ENCODE results near the gene AXIN1. TPM values are rescaled to one million over a fixed set of nuclear protein-coding genes. Genes with fewer than 3 reads are reported as not detected.
A peak's percentile ranks its signal among the peaks of the same experiment; 100 is the strongest.

Gene AXIN1
- total RNA-seq, 1 experiment from 2014 or later: 32.7 TPM

DNA sequence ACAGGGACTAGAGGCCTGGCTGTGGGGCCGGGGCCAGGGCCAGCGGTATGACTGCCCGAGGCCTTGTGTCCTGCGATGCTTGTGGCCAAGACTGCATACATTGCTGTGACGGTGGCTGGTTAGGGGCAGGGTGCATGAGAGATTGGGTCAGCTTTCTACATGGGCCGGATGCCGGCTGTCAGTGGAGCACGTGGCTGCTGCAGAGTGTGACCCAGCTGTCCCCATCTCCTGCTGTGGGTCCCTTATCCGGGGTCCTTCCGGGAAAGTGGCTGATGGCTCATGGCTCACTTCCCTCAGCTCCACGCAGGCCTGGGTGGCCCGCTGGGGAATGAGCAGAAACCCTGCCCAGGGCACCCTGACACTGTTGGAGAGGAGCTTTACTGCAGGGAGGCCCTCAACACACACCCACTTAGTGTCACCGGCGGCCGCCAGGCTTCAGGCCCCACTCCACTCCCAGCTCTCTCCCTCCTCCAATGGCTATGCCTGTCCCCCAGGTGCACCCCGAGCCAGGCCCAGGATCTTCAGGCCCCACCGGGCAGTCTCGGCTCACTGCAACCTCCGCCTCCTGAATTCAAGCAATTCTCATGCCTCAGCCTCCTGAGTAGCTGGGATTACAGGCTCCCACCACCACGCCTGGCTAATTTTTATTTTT is 76.0 kb downstream of the AXIN1 start:
- Histone ChIP-seq H3K27me3 (replicated peaks; ENCODE audit: insufficient read depth, low read depth, low read length, poor library complexity) (peaks cover 33% of the 10 kb centered on the region), H3K27ac (ENCODE audit: low read depth, low read length, poor library complexity, severe bottlenecking) (no peak overlapping the region), H3K4me1 (ENCODE audit: insufficient read depth, low read length, poor library complexity, severe bottlenecking) (no peaks in the 10 kb centered on the region), H3K9me3 (ENCODE audit: low read depth, low read length, poor library complexity, severe bottlenecking) (no peaks in the 10 kb centered on the region), H3K36me3 (ENCODE audit: insufficient read depth, low read length, poor library complexity, severe bottlenecking) (no peaks in the 10 kb centered on the region), H3K4me3 (ENCODE audit: low read depth, low read length, poor library complexity, severe bottlenecking) (no peak overlapping the region)
- TF ChIP-seq EZH2 (IDR thresholded peaks at IDR 0.05; ENCODE audit: borderline replicate concordance, low read depth, low read length, poor library complexity, severe bottlenecking): no peak
- TF ChIP-seq, protein P1, sequence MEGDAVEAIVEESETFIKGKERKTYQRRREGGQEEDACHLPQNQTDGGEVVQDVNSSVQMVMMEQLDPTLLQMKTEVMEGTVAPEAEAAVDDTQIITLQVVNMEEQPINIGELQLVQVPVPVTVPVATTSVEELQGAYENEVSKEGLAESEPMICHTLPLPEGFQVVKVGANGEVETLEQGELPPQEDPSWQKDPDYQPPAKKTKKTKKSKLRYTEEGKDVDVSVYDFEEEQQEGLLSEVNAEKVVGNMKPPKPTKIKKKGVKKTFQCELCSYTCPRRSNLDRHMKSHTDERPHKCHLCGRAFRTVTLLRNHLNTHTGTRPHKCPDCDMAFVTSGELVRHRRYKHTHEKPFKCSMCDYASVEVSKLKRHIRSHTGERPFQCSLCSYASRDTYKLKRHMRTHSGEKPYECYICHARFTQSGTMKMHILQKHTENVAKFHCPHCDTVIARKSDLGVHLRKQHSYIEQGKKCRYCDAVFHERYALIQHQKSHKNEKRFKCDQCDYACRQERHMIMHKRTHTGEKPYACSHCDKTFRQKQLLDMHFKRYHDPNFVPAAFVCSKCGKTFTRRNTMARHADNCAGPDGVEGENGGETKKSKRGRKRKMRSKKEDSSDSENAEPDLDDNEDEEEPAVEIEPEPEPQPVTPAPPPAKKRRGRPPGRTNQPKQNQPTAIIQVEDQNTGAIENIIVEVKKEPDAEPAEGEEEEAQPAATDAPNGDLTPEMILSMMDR (conservative IDR thresholded peaks at IDR 0.05; ENCODE audit: low read depth, low read length): no peak
- DNase-seq (ENCODE audit: low spot score): no peak
- CTCF ChIA-PET: no interaction called here
- POLR2A ChIA-PET (ENCODE audit: low non-redundant PET): no interaction called here
- BruUV-seq (replicated peaks): no TSS peak
- intact Hi-C loops (cut with micrococcal nuclease; ENCODE audit: unreplicated experiment): no loop called here

DNA sequence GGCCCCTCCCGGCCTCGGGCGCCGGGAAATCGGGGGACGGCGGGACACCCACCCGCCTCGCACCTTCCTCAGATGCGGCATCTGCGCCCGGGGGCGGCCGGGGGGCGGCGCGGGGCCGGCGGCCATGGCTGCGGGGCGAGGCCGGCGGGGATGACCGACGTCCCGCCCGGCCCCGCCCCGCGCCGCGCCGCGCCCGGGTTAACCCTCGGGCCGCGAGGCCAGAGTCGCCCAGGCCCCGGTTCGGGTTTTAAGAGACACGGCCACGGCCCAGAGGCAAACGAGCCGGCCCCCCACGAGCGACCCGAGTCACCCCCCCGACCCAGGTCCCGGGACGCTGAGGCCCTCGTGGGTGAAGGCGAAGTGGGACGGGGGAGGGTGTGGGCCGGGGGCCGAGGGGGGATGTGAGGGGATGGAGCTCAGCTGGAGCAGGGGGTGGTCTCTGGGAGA is 76.7 kb downstream of the AXIN1 start, which contains the start of gene RGS11:
Gene RGS11, minus strand, starts transcription at position 159 of the 447 bp plus-strand sequence. Its CDS starts 33 bp downstream, at position 126.
- no peaks in the 10 kb centered on the region for H3K4me1 ChIP-seq (ENCODE audit: insufficient read depth, low read length, poor library complexity, severe bottlenecking)
- no peak for DNase-seq (ENCODE audit: low spot score)
- no peaks in the 10 kb centered on the region for H3K9me3 ChIP-seq (ENCODE audit: low read depth, low read length, poor library complexity, severe bottlenecking)
- no TSS peak for BruUV-seq (replicated peaks)
- CTCF ChIA-PET: no interaction called here
- intact Hi-C loops (cut with micrococcal nuclease; ENCODE audit: unreplicated experiment): no loop called here
- peaks cover 25% of the 10 kb centered on the region for H3K27me3 ChIP-seq (replicated peaks; ENCODE audit: insufficient read depth, low read depth, low read length, poor library complexity)
- no peak within 1 kb of the TSS for H3K27ac ChIP-seq (ENCODE audit: low read depth, low read length, poor library complexity, severe bottlenecking)
- H3K36me3 ChIP-seq (ENCODE audit: insufficient read depth, low read length, poor library complexity, severe bottlenecking): no peaks in the 10 kb centered on the region
- peak within 1 kb of the TSS; percentile 25 for H3K4me3 ChIP-seq (ENCODE audit: low read depth, low read length, poor library complexity, severe bottlenecking)
- POLR2A ChIA-PET (ENCODE audit: low non-redundant PET): no interaction called here
- TF ChIP-seq, protein P1 (conservative IDR thresholded peaks at IDR 0.05; ENCODE audit: low read depth, low read length): no peak
- no peak for TF ChIP-seq EZH2 (IDR thresholded peaks at IDR 0.05; ENCODE audit: borderline replicate concordance, low read depth, low read length, poor library complexity, severe bottlenecking)

DNA sequence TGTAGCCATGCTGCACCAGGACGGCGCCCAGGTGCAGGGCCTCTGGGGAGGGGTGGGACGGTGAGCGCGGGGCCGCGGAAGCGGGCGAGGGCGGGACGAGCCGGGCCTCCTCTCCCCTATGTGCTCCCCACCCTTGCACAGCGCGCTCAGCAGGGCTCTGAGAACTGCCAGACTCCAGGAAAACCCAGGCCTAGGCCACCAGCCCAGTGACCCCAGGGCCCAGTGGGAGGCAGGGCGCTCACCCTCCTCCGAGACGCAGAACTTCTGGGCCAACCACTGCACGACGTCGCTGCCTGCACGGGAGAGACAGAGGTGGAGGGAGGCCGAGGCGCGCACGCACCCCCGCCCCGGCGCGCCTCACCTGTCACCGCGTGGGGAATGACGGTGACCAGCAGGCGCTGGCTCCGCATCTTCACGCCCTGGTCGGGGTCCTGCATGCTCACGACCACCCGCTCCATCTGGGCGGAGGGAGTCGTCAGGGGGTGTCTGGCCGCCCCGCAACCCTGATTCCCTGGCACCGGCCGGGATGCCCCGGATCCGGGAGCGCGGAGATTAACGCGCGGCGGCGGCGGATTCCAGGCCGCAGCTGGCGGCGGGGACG is 77.4 kb downstream of the AXIN1 start:
- peak; percentile 61 for TF ChIP-seq EZH2 (IDR thresholded peaks at IDR 0.05; ENCODE audit: borderline replicate concordance, low read depth, low read length, poor library complexity, severe bottlenecking)
- TF ChIP-seq, protein P1 (conservative IDR thresholded peaks at IDR 0.05; ENCODE audit: low read depth, low read length): no peak
- CTCF ChIA-PET: no interaction called here
- Histone ChIP-seq H3K27me3 (replicated peaks; ENCODE audit: insufficient read depth, low read depth, low read length, poor library complexity) (peaks cover 23% of the 10 kb centered on the region), H3K4me3 (ENCODE audit: low read depth, low read length, poor library complexity, severe bottlenecking) (peak overlapping the region; percentile 25), H3K36me3 (ENCODE audit: insufficient read depth, low read length, poor library complexity, severe bottlenecking) (no peaks in the 10 kb centered on the region), H3K4me1 (ENCODE audit: insufficient read depth, low read length, poor library complexity, severe bottlenecking) (no peaks in the 10 kb centered on the region), H3K27ac (ENCODE audit: low read depth, low read length, poor library complexity, severe bottlenecking) (no peak overlapping the region), H3K9me3 (ENCODE audit: low read depth, low read length, poor library complexity, severe bottlenecking) (no peaks in the 10 kb centered on the region)
- POLR2A ChIA-PET (ENCODE audit: low non-redundant PET): no interaction called here
- intact Hi-C loops (cut with micrococcal nuclease; ENCODE audit: unreplicated experiment): no loop called here
- no TSS peak for BruUV-seq (replicated peaks)
- no peak for DNase-seq (ENCODE audit: low spot score)
